Mesendoderm (in vitro differentiated cells): ENCODE data around the gene METTL27.
"Not testable (repeated sequence)": the region's sequence is repeated elsewhere in the genome, so short reads cannot be mapped to it uniquely, and the experiment has no call there.

ENCODE experiments used
- DNase-seq: peaks from one replicate; pipeline ENCODE4 v3.0.0; 2013
- H2AK5ac ChIP-seq: 2 replicates; pipeline ENCODE4 v1.6.1; 2013; ENCODE audit warnings: low read length, inconsistent platforms
- H2BK120ac ChIP-seq: 2 replicates; pipeline ENCODE4 v1.6.1; 2013; ENCODE audit warnings: low read depth, mild to moderate bottlenecking, low read length, moderate library complexity, mixed read lengths
- H2BK15ac ChIP-seq: replicated peaks from 2 replicates; pipeline ENCODE4 v1.6.1; 2013; ENCODE audit warnings: low read depth, mild to moderate bottlenecking, moderate library complexity
- H2BK5ac ChIP-seq: 2 replicates; pipeline ENCODE4 v1.6.1; 2013; ENCODE audit warnings: low read length, inconsistent platforms
- H3K18ac ChIP-seq: 2 replicates; pipeline ENCODE4 v1.6.1; 2013; ENCODE audit warnings: mild to moderate bottlenecking, low read length, mixed read lengths
- H3K23ac ChIP-seq: one replicate; pipeline ENCODE4 v1.6.1; 2013; ENCODE audit warnings: low read length
- H3K27ac ChIP-seq: 2 replicates; pipeline ENCODE4 v1.5.1; 2013; ENCODE audit warnings: low read depth, mild to moderate bottlenecking, inconsistent platforms, low read length, moderate library complexity
- H3K27me3 ChIP-seq: 2 replicates; pipeline ENCODE4 v1.6.1; 2013; ENCODE audit warnings: low read length, control low read depth, mild to moderate bottlenecking, inconsistent platforms; ENCODE audit not compliant: insufficient read depth, poor library complexity
- H3K36me3 ChIP-seq: 2 replicates; pipeline ENCODE4 v1.6.1; 2013; ENCODE audit warnings: low read length, inconsistent platforms; ENCODE audit not compliant: control insufficient read depth, insufficient read depth
- H3K4ac ChIP-seq: one replicate; pipeline ENCODE4 v1.6.1; 2013; ENCODE audit warnings: low read depth, mild to moderate bottlenecking, low read length, moderate library complexity
- H3K4me1 ChIP-seq: 2 replicates; pipeline ENCODE4 v1.6.1; 2013; ENCODE audit warnings: low read depth, low read length, inconsistent platforms; ENCODE audit not compliant: control insufficient read depth
- H3K4me2 ChIP-seq: 2 replicates; pipeline ENCODE4 v1.6.1; 2013; ENCODE audit warnings: low read length
- H3K4me3 ChIP-seq: 2 replicates; pipeline ENCODE4 v1.5.1; 2013; ENCODE audit warnings: mild to moderate bottlenecking, low read length
- H3K56ac ChIP-seq: one replicate; pipeline ENCODE4 v1.6.1; 2013; ENCODE audit warnings: low read length
- H3K79me1 ChIP-seq: 2 replicates; pipeline ENCODE4 v1.6.1; 2013; ENCODE audit warnings: low read length, inconsistent platforms
- H3K79me2 ChIP-seq: 2 replicates; pipeline ENCODE4 v1.6.1; 2013; ENCODE audit warnings: mild to moderate bottlenecking, low read length; ENCODE audit not compliant: control insufficient read depth, insufficient read depth
- H3K9ac ChIP-seq: 2 replicates; pipeline ENCODE4 v1.6.1; 2013; ENCODE audit warnings: low read length, inconsistent platforms
- H4K5ac ChIP-seq: one replicate; pipeline ENCODE4 v1.6.1; 2013; ENCODE audit warnings: low read length
- H4K8ac ChIP-seq: one replicate; pipeline ENCODE4 v1.6.1; 2013; ENCODE audit warnings: low read depth, mild to moderate bottlenecking, control low read depth, low read length, moderate library complexity
- WGBS: extraction: QIAGEN DNeasy Blood & Tissue Kit; methylation state at CpG from one replicate; pipeline ENCODE4 v1.1.7; 2013; ENCODE audit warnings: low lambda C conversion rate, missing lambda C conversion rate; ENCODE audit not compliant: insufficient coverage; ENCODE audit errors: extremely low coverage; 5-methylcytosine and 5-hydroxymethylcytosine counted together

METTL27 gene

GRCh38 chr7:73823257-73823656 is 19.1 kb downstream of the METTL27 start:
- H2BK5ac ChIP-seq = no peak overlapping the region
- no peak overlapping the region for H3K4ac ChIP-seq
- H3K4me3 ChIP-seq = no peak overlapping the region
- H3K4me1 ChIP-seq = peaks cover 5% of the 10 kb centered on the region
- H2BK120ac ChIP-seq = no peak overlapping the region
- no CpG with 5 or more reads among the region's 5 CpGs for WGBS
- DNase-seq = no peak
- H3K18ac ChIP-seq = no peak overlapping the region
- no peaks in the 10 kb centered on the region for H3K79me1 ChIP-seq
- H3K36me3 ChIP-seq = no peaks in the 10 kb centered on the region
- H3K9ac ChIP-seq = no peak overlapping the region
- H4K5ac ChIP-seq = no peak overlapping the region
- H3K4me2 ChIP-seq = no peak overlapping the region
- H4K8ac ChIP-seq = no peak overlapping the region
- no peaks in the 10 kb centered on the region for H3K79me2 ChIP-seq
- H2BK15ac ChIP-seq = no peak overlapping the region
- H3K27ac ChIP-seq = no peak overlapping the region
- no peaks in the 10 kb centered on the region for H3K27me3 ChIP-seq
- H2AK5ac ChIP-seq = no peak overlapping the region
- no peak overlapping the region for H3K23ac ChIP-seq
- H3K56ac ChIP-seq = no peak overlapping the region

- no peaks in the 10 kb centered on the region for H3K79me2 ChIP-seq
- H3K56ac ChIP-seq = peak overlapping the region; percentile 19
- H4K8ac ChIP-seq = no peak overlapping the region
- WGBS = no CpG with 5 or more reads among the region's 15 CpGs
- H3K27me3 ChIP-seq = no peaks in the 10 kb centered on the region
- H3K27ac ChIP-seq = no peak overlapping the region
- DNase-seq = peak; percentile 57
- H3K4ac ChIP-seq = no peak overlapping the region
- H3K4me1 ChIP-seq = peaks cover under 1% of the 10 kb centered on the region
- H2BK120ac ChIP-seq = no peak overlapping the region
- H2BK15ac ChIP-seq = no peak overlapping the region
- no peaks in the 10 kb centered on the region for H3K36me3 ChIP-seq
- H2AK5ac ChIP-seq = no peak overlapping the region
- no peak overlapping the region for H3K4me2 ChIP-seq
- no peak overlapping the region for H3K4me3 ChIP-seq
- no peak overlapping the region for H3K9ac ChIP-seq
- H3K79me1 ChIP-seq = no peaks in the 10 kb centered on the region
- no peak overlapping the region for H3K23ac ChIP-seq
- no peak overlapping the region for H3K18ac ChIP-seq
- H2BK5ac ChIP-seq = no peak overlapping the region
- no peak overlapping the region for H4K5ac ChIP-seq
Observed at GRCh38 chr7:73822319-73823173, 19.8 kb downstream of the METTL27 start.

GRCh38 chr7:73821597-73822285 is 20.6 kb downstream of the METTL27 start:
- not testable (repeated sequence) for H2BK120ac ChIP-seq, H2BK5ac ChIP-seq, H4K8ac ChIP-seq, H3K4me2 ChIP-seq, H3K4ac ChIP-seq, H3K27ac ChIP-seq, H3K9ac ChIP-seq, H2BK15ac ChIP-seq, H3K36me3 ChIP-seq, H3K23ac ChIP-seq, H2AK5ac ChIP-seq, H3K79me2 ChIP-seq, DNase-seq, H3K4me1 ChIP-seq, H3K18ac ChIP-seq, H3K4me3 ChIP-seq, H4K5ac ChIP-seq, H3K27me3 ChIP-seq, H3K79me1 ChIP-seq
- H3K56ac ChIP-seq = peak overlapping the region; percentile 7
- WGBS = no CpG with 5 or more reads among the region's 14 CpGs

- H3K56ac ChIP-seq = no peak overlapping the region
- no peak overlapping the region for H2BK5ac ChIP-seq
- no peak overlapping the region for H3K23ac ChIP-seq
- no peak overlapping the region for H2BK120ac ChIP-seq
- no CpG with 5 or more reads among the region's 7 CpGs for WGBS
- H3K79me2 ChIP-seq = no peaks in the 10 kb centered on the region
- H3K18ac ChIP-seq = no peak overlapping the region
- H3K4me1 ChIP-seq = no peaks in the 10 kb centered on the region
- no peak overlapping the region for H4K8ac ChIP-seq
- no peaks in the 10 kb centered on the region for H3K27me3 ChIP-seq
- no peak for DNase-seq
- H2BK15ac ChIP-seq = no peak overlapping the region
- no peak overlapping the region for H3K27ac ChIP-seq
- no peak overlapping the region for H3K9ac ChIP-seq
- no peaks in the 10 kb centered on the region for H3K36me3 ChIP-seq
- H2AK5ac ChIP-seq = no peak overlapping the region
- no peak overlapping the region for H3K4ac ChIP-seq
- no peak overlapping the region for H3K4me2 ChIP-seq
- H3K4me3 ChIP-seq = no peak overlapping the region
- H4K5ac ChIP-seq = no peak overlapping the region
- H3K79me1 ChIP-seq = no peaks in the 10 kb centered on the region
Observed at GRCh38 chr7:73820013-73820412, 22.3 kb downstream of the METTL27 start.

GRCh38 chr7:73817121-73817520 is 25.2 kb downstream of the METTL27 start:
- Histone ChIP-seq H3K9ac (no peak overlapping the region), H3K4me1 (no peaks in the 10 kb centered on the region), H3K79me1 (no peaks in the 10 kb centered on the region), H3K18ac (no peak overlapping the region), H3K56ac (no peak overlapping the region), H3K27ac (no peak overlapping the region), H2AK5ac (no peak overlapping the region), H4K8ac (no peak overlapping the region), H3K36me3 (no peaks in the 10 kb centered on the region), H2BK120ac (no peak overlapping the region), H3K79me2 (no peaks in the 10 kb centered on the region), H3K4ac (no peak overlapping the region), H3K23ac (no peak overlapping the region), H3K4me2 (no peak overlapping the region), H2BK15ac (no peak overlapping the region), H4K5ac (no peak overlapping the region), H3K27me3 (no peaks in the 10 kb centered on the region), H3K4me3 (no peak overlapping the region), H2BK5ac (no peak overlapping the region)
- no peak for DNase-seq
- no CpG with 5 or more reads among the region's 6 CpGs for WGBS
